Thoracic aorta (tissue), 2 donors: ENCODE data around the gene CYP46A1. TPM values are rescaled to one million over a fixed set of nuclear protein-coding genes. Genes with fewer than 3 reads are reported as not detected.
A peak's percentile ranks its signal among the peaks of the same experiment; 100 is the strongest.

Experiments used
- ATAC-seq: fragments of 150-250 bp; one replicate; pipeline ENCODE4 v1.8.0; 2017; ENCODE audit warnings: low read depth; ENCODE audit not compliant: insufficient number of reproducible peaks, low FRiP score
- DNase-seq: peaks from one replicate; pipeline ENCODE4 v3.0.0-alpha.2; 2020; ENCODE audit warnings: low spot score
- H3K27ac ChIP-seq, 2 donors: fragments of 200-600 bp; sonication (generic); 1 replicate in 1 of 2; 2 replicates in 1 of 2; pipeline ENCODE4 v1.5.1; 2016; ENCODE audit warnings: mild to moderate bottlenecking in 2 of 2, moderate library complexity in 2 of 2
- H3K27me3 ChIP-seq: fragments of 200-600 bp; sonication (generic); replicated peaks from 2 replicates; pipeline ENCODE4 v1.6.0; 2016; ENCODE audit warnings: mild to moderate bottlenecking; ENCODE audit not compliant: insufficient read depth
- H3K36me3 ChIP-seq: fragments of 200-600 bp; sonication (generic); one replicate; pipeline ENCODE4 v1.5.1; 2016
- H3K4me1 ChIP-seq, 2 donors: fragments of 200-600 bp; sonication (generic); 1 replicate in 1 of 2; 2 replicates in 1 of 2; pipeline versions ENCODE4 v1.5.1 to v1.6.0; 2016; ENCODE audit warnings: low read depth in 2 of 2, mild to moderate bottlenecking in 1 of 2; ENCODE audit not compliant: control insufficient read depth in 1 of 2
- H3K4me3 ChIP-seq: fragments of 200-600 bp; sonication (generic); 2 replicates; pipeline ENCODE4 v1.5.1; 2016; ENCODE audit warnings: mild to moderate bottlenecking
- H3K9me3 ChIP-seq: fragments of 200-600 bp; sonication (generic); 2 replicates; pipeline ENCODE4 v1.5.1; 2016
- total RNA-seq, 2 donors: library from RNA; depleted of rRNA; stranded (reverse); fragments of >200 nt; gene quantifications; one replicate each; pipeline versions ENCODE4 v1.1.0 to v1.2.3, GENCODE V29; 2016
- TF ChIP-seq, protein P1 (sequence below): fragments of 200-600 bp; sonication (generic); IDR thresholded peaks from one replicate; pipeline ENCODE4 v1.5.1; 2019; ENCODE audit warnings: antibody characterized with exemption

The CYP46A1 gene
- total RNA-seq, 2 donors from 2014 or later: 0.68 to 1.3 TPM

GRCh38 chr14:99734406-99735051, 50.4 kb downstream of the CYP46A1 start:
- no peak overlapping the region for H3K4me3 ChIP-seq
- no peak for ATAC-seq
- H3K27ac ChIP-seq: no peak overlapping the region
- H3K27me3 ChIP-seq: no peaks in the 10 kb centered on the region
- H3K36me3 ChIP-seq: no peaks in the 10 kb centered on the region
- TF ChIP-seq, protein P1, sequence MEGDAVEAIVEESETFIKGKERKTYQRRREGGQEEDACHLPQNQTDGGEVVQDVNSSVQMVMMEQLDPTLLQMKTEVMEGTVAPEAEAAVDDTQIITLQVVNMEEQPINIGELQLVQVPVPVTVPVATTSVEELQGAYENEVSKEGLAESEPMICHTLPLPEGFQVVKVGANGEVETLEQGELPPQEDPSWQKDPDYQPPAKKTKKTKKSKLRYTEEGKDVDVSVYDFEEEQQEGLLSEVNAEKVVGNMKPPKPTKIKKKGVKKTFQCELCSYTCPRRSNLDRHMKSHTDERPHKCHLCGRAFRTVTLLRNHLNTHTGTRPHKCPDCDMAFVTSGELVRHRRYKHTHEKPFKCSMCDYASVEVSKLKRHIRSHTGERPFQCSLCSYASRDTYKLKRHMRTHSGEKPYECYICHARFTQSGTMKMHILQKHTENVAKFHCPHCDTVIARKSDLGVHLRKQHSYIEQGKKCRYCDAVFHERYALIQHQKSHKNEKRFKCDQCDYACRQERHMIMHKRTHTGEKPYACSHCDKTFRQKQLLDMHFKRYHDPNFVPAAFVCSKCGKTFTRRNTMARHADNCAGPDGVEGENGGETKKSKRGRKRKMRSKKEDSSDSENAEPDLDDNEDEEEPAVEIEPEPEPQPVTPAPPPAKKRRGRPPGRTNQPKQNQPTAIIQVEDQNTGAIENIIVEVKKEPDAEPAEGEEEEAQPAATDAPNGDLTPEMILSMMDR: no peak
- peaks cover 9 to 47% of the 10 kb centered on the region in 2 donors for H3K4me1 ChIP-seq
- no peak for DNase-seq
- no peaks in the 10 kb centered on the region for H3K9me3 ChIP-seq

- no peak overlapping the region for H3K4me3 ChIP-seq
- DNase-seq: peak; percentile 1
- H3K36me3 ChIP-seq: no peaks in the 10 kb centered on the region
- H3K9me3 ChIP-seq: no peaks in the 10 kb centered on the region
- TF ChIP-seq, protein P1: no peak
- H3K27ac ChIP-seq: no peak overlapping the region
- H3K4me1 ChIP-seq: peaks cover 8 to 45% of the 10 kb centered on the region in 2 donors
- ATAC-seq: no peak
- H3K27me3 ChIP-seq: no peaks in the 10 kb centered on the region
Observed at GRCh38 chr14:99735189-99736135, 51.4 kb downstream of the CYP46A1 start.

DNA sequence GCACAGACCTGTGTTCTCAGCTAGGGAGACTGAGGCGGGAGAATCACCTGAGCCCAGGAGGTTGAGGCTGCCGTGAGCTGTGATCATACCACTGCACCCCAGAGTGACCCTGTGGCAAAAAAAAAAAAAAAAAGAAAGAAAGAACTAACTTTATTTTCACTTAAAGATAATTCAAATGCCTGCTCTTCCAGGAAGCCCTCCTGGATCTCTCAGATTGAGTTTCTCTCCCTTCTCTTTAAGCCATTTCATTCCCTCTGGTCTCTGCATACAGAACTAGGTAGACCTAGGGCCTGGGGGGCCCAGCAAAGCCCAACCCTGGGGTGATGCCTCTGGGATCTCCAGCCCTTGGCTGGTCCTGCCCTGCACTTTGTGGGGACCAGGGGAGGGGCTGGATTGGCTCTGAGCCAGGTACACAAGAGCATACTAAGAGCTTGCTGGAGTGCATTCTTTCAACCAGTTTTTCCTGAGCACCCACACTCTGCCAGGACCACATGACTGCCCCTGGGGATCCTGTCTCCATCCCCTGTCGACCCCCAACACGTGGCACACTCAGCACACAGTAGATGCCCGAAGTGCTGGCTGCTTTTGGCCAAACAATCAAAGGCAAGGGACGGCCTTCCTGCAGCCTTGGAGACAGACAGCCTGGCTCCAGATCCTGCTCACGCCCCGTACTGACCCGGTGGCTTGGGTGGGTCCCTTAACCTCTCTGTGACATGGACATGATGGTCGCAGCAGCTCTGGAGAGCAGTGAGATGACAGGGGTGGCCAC, 52.7 kb downstream of the CYP46A1 start:
- H3K27me3 ChIP-seq: no peaks in the 10 kb centered on the region
- no peak for DNase-seq
- TF ChIP-seq, protein P1: no peak
- no peak for ATAC-seq
- H3K4me3 ChIP-seq: peak overlapping the region; percentile 81
- H3K36me3 ChIP-seq: no peaks in the 10 kb centered on the region
- H3K9me3 ChIP-seq: no peaks in the 10 kb centered on the region
- H3K27ac ChIP-seq: peak overlapping the region; percentile 38 to 62
- peaks cover 4 to 32% of the 10 kb centered on the region in 2 donors for H3K4me1 ChIP-seq

- DNase-seq (no peak), ATAC-seq (peak; percentile 61)
- TF ChIP-seq, protein P1: no peak
- no peaks in the 10 kb centered on the region for H3K9me3 ChIP-seq
- peak overlapping the region; percentile 38 to 62 for H3K27ac ChIP-seq
- no peaks in the 10 kb centered on the region for H3K36me3 ChIP-seq
- no peaks in the 10 kb centered on the region for H3K27me3 ChIP-seq
- H3K4me3 ChIP-seq: peak overlapping the region; percentile 81
- H3K4me1 ChIP-seq: peaks cover 4 to 30% of the 10 kb centered on the region in 2 donors
Observed at GRCh38 chr14:99737451-99737951, 53.4 kb downstream of the CYP46A1 start.
